ENCODE data around the gene CCDC13. TPM values are rescaled to one million over a fixed set of nuclear protein-coding genes. Genes with fewer than 3 reads are reported as not detected.

Gene CCDC13
- total and polyA plus RNA-seq, 2 of the 13 experiments (the other 11 are each of a cell fraction or from before 2014, with no cell fraction given), result 0.22 to 0.51 TPM

DNA sequence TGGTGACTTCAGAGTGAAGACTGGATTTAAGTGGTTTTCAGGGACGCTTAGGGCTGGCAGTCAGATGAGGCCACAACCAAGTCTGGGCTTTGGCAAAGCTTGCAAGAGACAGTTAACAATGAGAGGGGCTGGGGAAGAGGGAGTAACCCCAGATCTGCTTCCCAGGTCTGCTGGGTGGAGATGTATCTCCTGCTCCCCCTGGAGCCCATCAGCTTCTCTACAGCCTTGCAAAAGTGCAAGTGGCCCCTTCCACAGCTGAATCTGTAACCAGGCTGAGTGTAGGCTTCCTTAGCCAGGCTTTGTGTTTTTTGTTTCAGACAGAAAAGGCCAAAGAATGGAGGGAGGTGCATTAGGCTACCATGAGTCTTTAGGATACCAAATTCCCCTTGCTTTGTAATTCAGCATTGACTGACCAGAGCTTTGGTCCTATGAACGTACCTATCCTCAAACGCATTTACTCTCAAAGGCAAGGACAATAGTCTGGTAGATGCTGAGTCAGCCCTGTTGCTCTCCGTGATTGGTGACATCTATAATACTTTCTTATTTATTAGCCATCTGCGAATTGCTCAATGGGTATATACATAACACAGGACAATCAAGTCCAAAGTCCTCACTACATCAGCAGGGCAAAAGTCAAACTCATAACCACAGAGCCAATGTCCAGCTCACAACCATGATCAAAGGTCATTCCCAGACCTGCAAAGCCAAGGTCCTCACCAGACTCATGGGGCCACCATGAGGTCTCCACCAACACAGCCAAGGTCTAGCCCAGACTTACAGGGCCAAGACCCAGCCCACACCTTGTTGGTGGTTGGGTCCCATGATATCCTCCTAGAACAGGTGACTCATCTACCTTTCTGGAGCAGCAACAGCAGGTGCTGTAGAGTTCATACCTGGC, 17.1 kb downstream of the CCDC13 start (continued):
- no peak for TF ChIP-seq SOX6 (IDR thresholded peaks at IDR 0.05)
- TF ChIP-seq SOX6 (CRISPR knock-in tag; IDR thresholded peaks at IDR 0.05), result peak; percentile 97
- TF ChIP-seq KLF9 (CRISPR knock-in tag; IDR thresholded peaks at IDR 0.05; ENCODE audit: low read depth), result no peak
- peak; percentile 99 for TF ChIP-seq MAFK (conservative IDR thresholded peaks at IDR 0.05 in 1 of 2, IDR thresholded peaks at IDR 0.05 in 1 of 2; ENCODE audit: low read length in 2 of 2)
- TF ChIP-seq TEAD2 (CRISPR knock-in tag; IDR thresholded peaks at IDR 0.05), result no peak
- TF ChIP-seq KAT7 (CRISPR knock-in tag; IDR thresholded peaks at IDR 0.05; ENCODE audit: borderline replicate concordance), result 0 out of 2 replicates have a peak, but pooled peaks have one; percentile 11
- peak; percentile 100 for TF ChIP-seq HNF4A (CRISPR knock-in tag; IDR thresholded peaks at IDR 0.05)
- peak; percentile 91 for TF ChIP-seq TBL1XR1 (IDR thresholded peaks at IDR 0.05; ENCODE audit: borderline replicate concordance, low read length, partially characterized antibody)
- peak; percentile 17; the same call in 1 of the 2 replicates for TF ChIP-seq LCORL (IDR thresholded peaks at IDR 0.05)
- TF ChIP-seq LCORL (CRISPR knock-in tag; IDR thresholded peaks at IDR 0.05), result peak; percentile 45; the same call in 1 of the 2 replicates
- TF ChIP-seq RARA (CRISPR knock-in tag; IDR thresholded peaks at IDR 0.05), result peak; percentile 93
- TF ChIP-seq ZNF430 (CRISPR knock-in tag; IDR thresholded peaks at IDR 0.05), result peak; percentile 54; the same call in 1 of the 2 replicates
- 0 out of 2 replicates have a peak, but pooled peaks have one; percentile 24 for TF ChIP-seq ATF1 (CRISPR knock-in tag; IDR thresholded peaks at IDR 0.05)
- TF ChIP-seq KDM5B (CRISPR knock-in tag; IDR thresholded peaks at IDR 0.05; ENCODE audit: borderline replicate concordance), result no peak
- peak; percentile 73; the same call in 1 of the 2 replicates for TF ChIP-seq MIXL1 (CRISPR knock-in tag; IDR thresholded peaks at IDR 0.05)
- peak; percentile 16; the same call in 1 of the 2 replicates for TF ChIP-seq ETV5 (CRISPR knock-in tag; IDR thresholded peaks at IDR 0.05; ENCODE audit: borderline replicate concordance)
- TF ChIP-seq ZNF629 (CRISPR knock-in tag; conservative IDR thresholded peaks at IDR 0.05), result peak; percentile 78
- TF ChIP-seq, protein P1, sequence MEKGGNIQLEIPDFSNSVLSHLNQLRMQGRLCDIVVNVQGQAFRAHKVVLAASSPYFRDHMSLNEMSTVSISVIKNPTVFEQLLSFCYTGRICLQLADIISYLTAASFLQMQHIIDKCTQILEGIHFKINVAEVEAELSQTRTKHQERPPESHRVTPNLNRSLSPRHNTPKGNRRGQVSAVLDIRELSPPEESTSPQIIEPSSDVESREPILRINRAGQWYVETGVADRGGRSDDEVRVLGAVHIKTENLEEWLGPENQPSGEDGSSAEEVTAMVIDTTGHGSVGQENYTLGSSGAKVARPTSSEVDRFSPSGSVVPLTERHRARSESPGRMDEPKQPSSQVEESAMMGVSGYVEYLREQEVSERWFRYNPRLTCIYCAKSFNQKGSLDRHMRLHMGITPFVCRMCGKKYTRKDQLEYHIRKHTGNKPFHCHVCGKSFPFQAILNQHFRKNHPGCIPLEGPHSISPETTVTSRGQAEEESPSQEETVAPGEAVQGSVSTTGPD (CRISPR knock-in tag; IDR thresholded peaks at IDR 0.05), result peak; percentile 89; the same call in 1 of the 2 replicates
- TF ChIP-seq, protein P2, sequence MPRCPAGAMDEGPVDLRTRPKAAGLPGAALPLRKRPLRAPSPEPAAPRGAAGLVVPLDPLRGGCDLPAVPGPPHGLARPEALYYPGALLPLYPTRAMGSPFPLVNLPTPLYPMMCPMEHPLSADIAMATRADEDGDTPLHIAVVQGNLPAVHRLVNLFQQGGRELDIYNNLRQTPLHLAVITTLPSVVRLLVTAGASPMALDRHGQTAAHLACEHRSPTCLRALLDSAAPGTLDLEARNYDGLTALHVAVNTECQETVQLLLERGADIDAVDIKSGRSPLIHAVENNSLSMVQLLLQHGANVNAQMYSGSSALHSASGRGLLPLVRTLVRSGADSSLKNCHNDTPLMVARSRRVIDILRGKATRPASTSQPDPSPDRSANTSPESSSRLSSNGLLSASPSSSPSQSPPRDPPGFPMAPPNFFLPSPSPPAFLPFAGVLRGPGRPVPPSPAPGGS (CRISPR knock-in tag; IDR thresholded peaks at IDR 0.05), result 0 out of 2 replicates have a peak, but pooled peaks have one; percentile 53
- TF ChIP-seq, protein P3, sequence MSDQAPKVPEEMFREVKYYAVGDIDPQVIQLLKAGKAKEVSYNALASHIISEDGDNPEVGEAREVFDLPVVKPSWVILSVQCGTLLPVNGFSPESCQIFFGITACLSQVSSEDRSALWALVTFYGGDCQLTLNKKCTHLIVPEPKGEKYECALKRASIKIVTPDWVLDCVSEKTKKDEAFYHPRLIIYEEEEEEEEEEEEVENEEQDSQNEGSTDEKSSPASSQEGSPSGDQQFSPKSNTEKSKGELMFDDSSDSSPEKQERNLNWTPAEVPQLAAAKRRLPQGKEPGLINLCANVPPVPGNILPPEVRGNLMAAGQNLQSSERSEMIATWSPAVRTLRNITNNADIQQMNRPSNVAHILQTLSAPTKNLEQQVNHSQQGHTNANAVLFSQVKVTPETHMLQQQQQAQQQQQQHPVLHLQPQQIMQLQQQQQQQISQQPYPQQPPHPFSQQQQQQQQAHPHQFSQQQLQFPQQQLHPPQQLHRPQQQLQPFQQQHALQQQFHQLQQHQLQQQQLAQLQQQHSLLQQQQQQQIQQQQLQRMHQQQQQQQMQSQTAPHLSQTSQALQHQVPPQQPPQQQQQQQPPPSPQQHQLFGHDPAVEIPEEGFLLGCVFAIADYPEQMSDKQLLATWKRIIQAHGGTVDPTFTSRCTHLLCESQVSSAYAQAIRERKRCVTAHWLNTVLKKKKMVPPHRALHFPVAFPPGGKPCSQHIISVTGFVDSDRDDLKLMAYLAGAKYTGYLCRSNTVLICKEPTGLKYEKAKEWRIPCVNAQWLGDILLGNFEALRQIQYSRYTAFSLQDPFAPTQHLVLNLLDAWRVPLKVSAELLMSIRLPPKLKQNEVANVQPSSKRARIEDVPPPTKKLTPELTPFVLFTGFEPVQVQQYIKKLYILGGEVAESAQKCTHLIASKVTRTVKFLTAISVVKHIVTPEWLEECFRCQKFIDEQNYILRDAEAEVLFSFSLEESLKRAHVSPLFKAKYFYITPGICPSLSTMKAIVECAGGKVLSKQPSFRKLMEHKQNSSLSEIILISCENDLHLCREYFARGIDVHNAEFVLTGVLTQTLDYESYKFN (CRISPR knock-in tag; conservative IDR thresholded peaks at IDR 0.05), result peak; percentile 90
- peak; percentile 38; the same call in 1 of the 2 replicates for TF ChIP-seq ZNF761 (CRISPR knock-in tag; conservative IDR thresholded peaks at IDR 0.05)
- TF ChIP-seq NR2C2 (CRISPR knock-in tag; IDR thresholded peaks at IDR 0.05; ENCODE audit: borderline replicate concordance), result peak; percentile 86
- peak; percentile 84 for TF ChIP-seq TEAD3 (CRISPR knock-in tag; optimal IDR thresholded peaks at IDR 0.05; ENCODE audit: borderline replicate concordance)
- TF ChIP-seq SOX13 (IDR thresholded peaks at IDR 0.05), result peak; percentile 93
- peak in 1 of 2 experiments; percentile 95; a peak in 2 of 4 replicates for TF ChIP-seq SOX13 (CRISPR knock-in tag; conservative IDR thresholded peaks at IDR 0.05 in 1 of 2, IDR thresholded peaks at IDR 0.05 in 1 of 2)

All from HepG2 (cell line).